ENCODE measurements around the gene ENAH.

Gene ENAH

GRCh38 chr1:225468270-225469020 lies 184.5 kb downstream of the ENAH start:
- no peak for DNase-seq

DNA sequence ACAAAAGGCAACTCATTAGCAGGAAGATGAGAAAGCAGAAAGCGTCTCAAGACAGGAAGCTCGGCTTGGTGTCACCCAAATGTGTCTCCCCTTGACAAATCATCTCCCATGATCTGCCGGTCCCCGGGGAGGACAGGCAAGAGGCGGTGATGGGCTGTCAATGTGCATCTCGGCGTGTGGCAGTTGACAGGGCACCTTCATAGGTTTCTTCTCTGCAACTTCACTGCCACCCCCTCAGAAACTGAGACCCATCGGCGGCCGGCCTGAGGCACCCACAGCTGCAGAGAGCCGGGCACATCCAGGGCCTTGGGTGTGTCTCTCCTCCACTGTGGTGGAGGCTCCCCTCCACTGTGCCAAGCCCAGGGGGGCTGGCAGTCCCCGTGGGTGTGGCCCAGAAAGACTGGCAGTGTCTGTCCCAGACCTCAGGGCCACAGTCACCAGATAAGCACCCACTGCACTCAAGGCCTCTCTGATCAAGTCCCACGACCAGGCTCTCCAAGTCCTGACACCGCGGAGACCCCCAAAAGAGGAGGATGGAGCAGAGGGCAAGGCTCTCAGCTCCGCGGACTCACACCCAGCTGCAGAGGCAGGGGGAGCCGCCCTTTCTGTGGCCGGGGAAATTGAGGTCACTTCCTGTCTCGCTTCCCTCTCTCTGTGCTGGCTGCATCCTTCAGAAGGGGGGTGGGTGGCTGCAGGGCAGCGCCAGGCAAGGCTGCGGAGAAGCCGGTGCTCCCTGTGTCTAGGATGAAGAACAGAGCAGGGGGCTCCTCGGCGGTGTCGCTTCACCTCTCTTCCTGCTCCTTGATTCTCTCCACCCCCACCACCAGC lies 185.5 kb downstream of the ENAH start:
- DNase-seq = peak; percentile 78

- DNase-seq = no peak
These were observed 186.1 kb downstream of the ENAH start for GRCh38 chr1:225466848-225467192.

- no peak for DNase-seq
These were observed 187.0 kb downstream of the ENAH start for GRCh38 chr1:225465793-225466517.

DNA sequence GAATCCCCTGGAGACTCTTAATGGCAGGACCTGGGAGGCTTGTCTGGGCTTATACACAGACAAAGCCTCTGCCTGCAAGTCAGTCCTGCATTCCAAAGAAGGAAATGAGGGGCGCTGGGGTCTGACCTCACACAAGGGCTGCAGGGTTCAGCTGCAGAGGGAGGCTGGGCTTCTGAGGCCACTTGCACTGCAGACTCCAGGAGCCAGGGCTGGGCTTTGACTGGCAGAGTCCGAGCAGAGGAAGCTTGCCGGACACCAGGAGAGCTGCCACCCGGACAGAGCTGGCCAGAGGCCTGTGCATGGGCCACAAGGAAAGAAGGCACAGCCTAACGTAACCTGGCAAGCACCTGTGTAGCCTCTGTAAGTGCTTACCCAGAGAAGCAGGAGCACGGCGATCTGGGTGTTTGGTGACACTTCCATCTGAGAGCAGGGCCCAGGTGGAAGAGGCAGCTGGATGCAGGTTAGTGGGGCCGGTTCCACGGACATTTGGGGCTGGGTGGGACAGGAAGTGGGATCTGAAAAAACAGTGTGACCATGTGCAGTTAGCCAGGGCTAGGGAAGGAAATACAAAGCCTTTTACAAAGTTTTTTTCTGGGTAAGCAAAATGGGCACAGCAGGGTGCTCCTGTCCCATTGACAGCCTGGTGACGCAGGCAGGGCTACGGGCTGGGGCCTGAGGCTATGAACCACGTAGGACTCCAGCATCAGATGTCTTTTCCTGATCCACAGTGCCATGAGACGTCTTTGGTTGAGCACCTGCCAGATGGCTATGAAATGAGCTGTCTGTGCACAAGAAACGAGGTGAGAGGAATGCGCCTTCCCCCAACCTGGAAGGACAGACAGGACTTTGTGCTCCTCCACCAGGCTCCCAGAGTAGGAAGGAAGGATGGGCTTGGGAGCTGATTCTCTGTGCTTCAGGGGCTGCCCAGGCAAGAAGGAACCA lies 187.8 kb downstream of the ENAH start:
- no peak for DNase-seq

GRCh38 chr1:225462714-225463574 lies 190.0 kb downstream of the ENAH start:
- DNase-seq = no peak

DNA sequence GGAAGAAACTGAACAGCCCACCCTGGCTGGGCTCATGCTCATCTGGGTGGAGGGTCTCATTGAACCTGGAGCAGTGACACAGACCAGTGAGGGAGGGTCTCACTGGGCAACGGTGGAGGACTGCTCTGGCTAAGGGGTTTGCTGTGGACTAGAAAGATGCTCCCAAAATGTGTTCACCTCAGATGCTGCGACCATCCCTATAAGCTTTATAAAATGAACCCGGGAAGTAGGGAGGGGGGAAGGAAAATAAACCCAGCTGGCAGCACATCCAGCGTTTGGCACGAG lies 190.6 kb downstream of the ENAH start:
- DNase-seq = no peak

DNA sequence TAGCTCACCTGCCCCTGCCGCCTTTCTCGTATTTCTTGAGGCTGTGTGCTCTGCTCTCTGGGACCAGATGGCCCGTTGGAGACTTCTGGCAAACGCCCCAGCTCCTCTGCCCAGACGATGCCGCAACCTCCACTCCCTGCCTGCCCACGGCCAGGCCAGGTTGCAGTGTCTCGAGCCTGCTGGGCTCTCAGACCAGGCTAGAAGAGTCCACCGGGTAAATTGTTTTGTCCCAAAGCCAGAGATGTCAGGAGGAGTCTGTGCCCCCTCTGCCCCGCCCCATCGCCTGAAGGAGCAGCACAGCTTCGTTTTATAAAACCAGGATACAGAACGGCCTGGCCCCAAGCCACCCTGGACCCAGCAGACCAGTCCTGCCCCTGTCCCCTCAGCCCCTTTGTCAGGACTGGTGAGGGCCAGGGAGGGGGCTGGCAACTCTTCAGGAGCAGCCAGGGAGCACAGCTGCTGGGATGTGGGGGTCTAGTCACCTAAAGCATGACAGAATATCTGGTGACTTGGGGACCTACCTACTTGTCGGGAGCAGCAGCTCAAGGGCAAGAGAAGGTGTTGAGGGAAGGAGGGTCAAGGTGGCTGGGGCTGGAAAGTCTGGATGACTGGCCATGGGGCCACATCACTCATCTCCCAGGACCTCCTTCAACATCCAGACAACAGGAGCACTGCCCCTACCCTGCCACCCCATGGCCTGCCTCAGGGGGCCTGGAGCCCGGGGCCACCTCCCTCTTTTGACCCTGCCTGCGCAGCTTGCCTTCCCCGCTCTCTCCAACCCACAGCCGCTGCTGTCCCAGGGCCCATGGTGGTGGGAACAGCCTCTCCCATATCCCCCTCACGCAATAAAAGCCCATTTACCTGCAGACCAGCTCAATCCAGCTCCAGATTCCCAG lies 191.1 kb downstream of the ENAH start:
- no peak for DNase-seq

DNA sequence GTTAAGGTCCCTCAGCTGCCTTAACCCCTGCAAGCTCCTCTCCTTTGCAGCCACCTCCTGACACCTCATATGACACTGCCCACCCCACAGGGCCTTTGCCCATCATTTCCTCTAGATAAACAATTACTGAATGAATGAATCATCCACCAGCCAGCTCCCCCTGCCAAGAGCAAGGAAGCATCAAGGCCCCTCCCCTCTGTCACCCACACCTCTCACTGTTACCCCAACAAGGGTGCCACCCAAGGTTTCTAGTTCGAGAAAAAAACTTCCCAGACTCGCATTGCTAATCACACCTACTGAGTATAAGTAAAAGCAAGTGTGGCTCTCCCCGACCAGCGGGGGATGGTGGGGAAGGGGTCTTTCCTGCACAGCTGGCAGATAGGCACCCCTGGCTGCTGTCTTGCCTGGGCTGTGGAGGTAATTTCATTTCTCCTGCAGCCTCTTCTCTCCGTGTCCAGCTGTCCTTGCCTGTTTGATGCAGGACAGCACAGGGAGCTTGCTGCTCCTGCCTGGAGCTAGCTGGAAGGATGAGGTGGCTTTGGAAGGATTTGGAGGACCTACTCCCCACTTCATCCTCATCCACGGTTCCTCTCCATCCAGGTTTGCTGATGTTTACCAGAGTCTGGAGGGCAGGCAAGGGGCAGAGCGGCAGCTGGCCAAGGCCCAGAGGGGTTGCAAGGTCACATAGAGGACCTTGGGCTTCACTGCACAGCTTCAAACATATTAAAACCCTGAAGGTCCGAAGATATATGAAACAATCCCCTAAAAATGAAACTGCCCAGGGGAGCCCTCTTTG lies 192.0 kb downstream of the ENAH start:
- DNase-seq = peak; percentile 74

DNA sequence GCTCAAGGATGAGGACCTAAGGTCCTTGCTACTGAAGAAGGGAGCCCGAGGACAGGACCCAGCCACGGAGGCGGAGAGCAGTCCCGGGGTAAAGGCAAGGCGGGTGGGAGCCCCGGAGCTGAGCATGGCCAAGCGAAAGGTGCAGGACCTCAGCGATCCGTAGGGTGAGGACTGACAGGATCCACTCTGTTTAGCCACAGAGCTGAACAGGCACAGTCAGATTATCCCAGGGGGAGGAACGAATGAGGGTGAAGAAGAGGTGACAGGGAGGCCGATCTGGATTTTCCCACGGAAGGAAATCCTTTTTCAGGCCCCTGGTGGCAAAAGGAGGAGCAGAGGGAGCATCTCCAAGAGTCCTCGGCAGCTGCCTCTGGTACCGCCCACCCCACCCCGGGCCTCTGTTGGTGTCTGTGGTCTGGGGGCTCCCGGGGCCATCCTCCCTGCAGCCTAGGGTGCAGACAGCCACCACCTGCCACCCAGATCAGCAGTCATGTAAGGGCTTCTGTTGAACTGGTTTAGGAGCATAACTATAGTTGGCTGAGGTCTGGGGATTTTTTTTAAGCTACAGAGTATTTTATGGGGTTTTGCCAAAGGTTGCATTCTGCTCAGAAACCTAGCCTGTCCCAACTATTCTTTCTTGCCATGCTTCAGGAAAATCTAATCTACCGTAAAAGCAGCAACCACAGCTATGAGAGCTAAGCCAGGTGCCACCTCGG lies 192.7 kb downstream of the ENAH start:
- no peak for DNase-seq

GRCh38 chr1:225458222-225458631 lies 194.7 kb downstream of the ENAH start:
- no peak for DNase-seq

DNA sequence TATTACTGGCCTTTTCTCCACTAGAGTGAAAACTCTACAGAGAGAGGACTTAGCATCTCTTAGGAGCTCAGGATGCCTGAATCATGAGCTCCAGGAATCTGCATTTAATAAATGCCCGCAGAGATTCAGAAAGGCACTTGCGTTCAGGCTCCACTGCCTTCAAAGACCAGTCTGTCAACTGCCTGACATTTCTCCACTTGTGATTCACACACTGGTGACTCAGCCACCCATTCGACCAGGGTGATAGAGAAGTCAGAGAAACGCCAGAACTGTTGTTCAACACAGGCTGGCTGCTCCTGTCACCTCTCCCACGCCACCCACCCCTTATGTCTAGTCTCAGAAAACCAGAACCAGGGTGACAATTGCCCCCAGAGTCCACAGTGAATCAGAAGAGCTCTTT lies 198.2 kb downstream of the ENAH start:
- peak; percentile 91 for DNase-seq

DNA sequence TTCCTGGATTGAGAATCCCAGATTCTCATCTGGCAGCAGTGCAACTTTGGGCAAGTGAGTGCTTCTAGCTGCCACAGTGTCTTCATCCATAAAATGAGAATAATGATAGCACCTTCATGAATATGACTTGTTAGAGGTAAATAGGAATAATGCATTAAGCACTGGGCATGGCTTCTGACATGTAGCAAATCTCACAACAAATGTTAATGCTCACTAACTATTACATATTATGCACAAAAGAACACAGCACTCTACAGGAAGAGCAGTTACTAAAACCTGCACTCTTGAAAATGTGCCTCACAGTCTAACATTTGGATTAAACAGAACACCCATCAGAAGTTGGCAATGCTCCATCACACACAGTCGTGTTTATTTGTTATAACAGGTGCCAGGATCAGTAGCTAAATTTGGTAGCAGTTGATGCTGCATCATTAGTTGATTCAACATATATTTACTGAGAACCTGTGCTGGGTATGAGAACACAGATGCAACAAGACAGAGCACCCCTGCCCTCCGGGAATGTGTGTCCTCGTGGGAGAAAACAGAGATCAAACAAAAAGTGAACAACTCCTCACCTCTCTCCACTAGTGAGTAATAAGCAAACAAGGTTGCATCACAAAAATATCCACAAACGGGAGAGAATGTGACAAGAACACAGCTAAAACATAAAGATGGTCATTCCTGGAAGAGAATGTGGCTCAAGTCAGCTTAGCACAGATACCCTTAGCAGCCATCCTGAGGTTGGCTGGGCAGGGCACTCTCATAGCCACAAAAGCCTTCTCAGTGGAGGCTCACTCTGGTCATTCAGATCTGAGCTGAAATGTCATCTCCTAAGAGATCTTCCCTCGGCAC lies 198.9 kb downstream of the ENAH start:
- no peak for DNase-seq

GRCh38 chr1:225451840-225452515 lies 200.9 kb downstream of the ENAH start:
- no peak for DNase-seq

GRCh38 chr1:225451340-225451739 lies 201.6 kb downstream of the ENAH start:
- no peak for DNase-seq

GRCh38 chr1:225450491-225451191 lies 202.3 kb downstream of the ENAH start:
- DNase-seq = no peak

DNA sequence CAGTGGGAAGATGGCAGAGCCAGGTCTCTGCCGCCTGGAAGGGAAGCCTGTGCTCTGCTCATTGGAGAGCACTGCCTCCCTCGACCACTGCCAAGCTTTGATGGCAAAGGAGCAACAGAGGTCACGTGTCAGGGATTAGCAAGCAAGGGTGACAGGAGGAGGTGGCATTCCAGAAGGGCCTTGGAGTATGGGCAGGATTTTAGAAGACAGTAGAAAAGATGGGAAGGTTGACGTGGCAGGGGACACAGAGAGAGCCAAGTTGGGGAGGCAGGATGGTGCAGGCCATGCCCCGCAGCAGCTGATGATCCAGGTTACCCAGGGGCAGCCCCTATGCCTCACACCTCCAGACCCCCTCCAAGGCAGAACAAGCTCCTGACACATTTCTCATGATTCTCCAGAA lies 203.1 kb downstream of the ENAH start:
- no peak for DNase-seq

Measured in stimulated activated naive CD4-positive, alpha-beta T cell treated with Interleukin-2 at 50 U/mL for 16 hours (primary cell).